K562 (cell line): ENCODE data around the gene SYNPR. TPM values are rescaled to one million over a fixed set of nuclear protein-coding genes. Genes with fewer than 3 reads are reported as not detected.

Experiments used
- ATAC-seq: fragments of 200-7000 bp; cut with Tn5 transposase; 3 replicates; pipeline ENCODE4 v1.9.1; 2020; ENCODE audit warnings: moderate library complexity
- BruUV-seq: library from RNA; stranded (reverse); fragments of 400-500 nt; replicated peaks from 2 replicates; lab custom pipeline; 2021; lab: Mats Ljungman, UMichigan
- CTCF ChIA-PET: fragments of 300-600 bp; formaldehyde crosslinking; extraction: SDS; loops from one replicate; lab custom pipeline; 2021; ENCODE audit warnings: low intra/inter-chr PET ratio; lab: Yijun Ruan, JAX
- POLR2A ChIA-PET: fragments of 300-600, 350-650 bp; sonication (Branson Sonifier 250); formaldehyde crosslinking; extraction: SDS; loops from one replicate; lab custom pipeline; 2021; ENCODE audit warnings: antibody characterized with exemption, inconsistent platforms; lab: Yijun Ruan, JAX
- DNase-seq, 4 experiments: peaks; one replicate each; pipeline versions ENCODE4 v3.0.0 to v3.0.0-alpha.2; 2011 to 2018; ENCODE audit warnings: low spot score in 3 of 4, mixed read lengths in 3 of 4; ENCODE audit errors: extremely low read depth in 1 of 4
- FAIRE-seq: peaks from 2 replicates; lab custom pipeline; 2011; peaks lifted over from hg19 to GRCh38; lab: Jason Lieb, UNC
- H2AFZ ChIP-seq: 2 replicates; pipeline ENCODE4 v1.6.0; 2011; ENCODE audit warnings: low read depth, low read length, control low read depth, inconsistent platforms
- H3K27ac ChIP-seq: fragments of 200-600 bp; 3 replicates; pipeline ENCODE4 v1.8.0; 2011; ENCODE audit warnings: low read depth, mild to moderate bottlenecking, control low read depth, inconsistent platforms, low read length, moderate library complexity, mixed read lengths; ENCODE audit errors: extremely low read depth
- H3K27me3 ChIP-seq, 2 experiments: fragments of 300-600 bp in 1 of 2; 2 replicates in 1 of 2; 3 replicates in 1 of 2; pipeline versions ENCODE4 v1.6.0 to v1.8.0; 2011; ENCODE audit warnings: inconsistent platforms in 2 of 2, low read length in 2 of 2, mild to moderate bottlenecking in 1 of 2, mixed read lengths in 1 of 2, moderate library complexity in 1 of 2; ENCODE audit not compliant: control insufficient read depth in 2 of 2, insufficient read depth in 2 of 2
- H3K36me3 ChIP-seq: fragments of 300-600 bp; 3 replicates; pipeline ENCODE4 v1.8.0; 2011; ENCODE audit warnings: mild to moderate bottlenecking, low read length, inconsistent platforms; ENCODE audit not compliant: control insufficient read depth, insufficient read depth
- H3K4me1 ChIP-seq, 2 experiments: fragments of 200-600 bp in 1 of 2; replicated peaks in 1 of 2; 2 replicates in 1 of 2; 3 replicates in 1 of 2; pipeline versions ENCODE4 v1.5.1 to v1.8.0; 2011; ENCODE audit warnings: inconsistent platforms in 2 of 2, low read length in 2 of 2, mild to moderate bottlenecking in 1 of 2, mixed read lengths in 1 of 2, moderate library complexity in 1 of 2; ENCODE audit not compliant: control insufficient read depth in 2 of 2, insufficient read depth in 2 of 2
- H3K4me2 ChIP-seq: 2 replicates; pipeline ENCODE4 v1.6.1; 2011; ENCODE audit warnings: low read length, control low read depth, inconsistent platforms, mixed read lengths; ENCODE audit not compliant: insufficient read depth
- H3K4me3 ChIP-seq: fragments of 200-600 bp; sonication (generic), shearing (Covaris generic); 2 replicates; pipeline ENCODE4 v1.5.1; 2016; ENCODE audit warnings: control low read depth, inconsistent platforms
- H3K79me2 ChIP-seq: fragments of 200-600 bp; 3 replicates; pipeline ENCODE4 v1.8.0; 2011; ENCODE audit warnings: low read length, inconsistent platforms; ENCODE audit not compliant: control insufficient read depth, insufficient read depth
- H3K9ac ChIP-seq, 2 experiments: 2 replicates each; pipeline versions ENCODE4 v1.6.0 to v1.6.1; 2011; ENCODE audit warnings: low read depth in 2 of 2, low read length in 2 of 2, control low read depth in 1 of 2, inconsistent platforms in 1 of 2, mild to moderate bottlenecking in 1 of 2, mixed read lengths in 1 of 2; ENCODE audit not compliant: insufficient read depth in 1 of 2
- H3K9me1 ChIP-seq: one replicate; pipeline ENCODE4 v1.6.0; 2011; ENCODE audit warnings: inconsistent platforms, mild to moderate bottlenecking, low read length, moderate library complexity; ENCODE audit not compliant: control insufficient read depth, insufficient read depth
- H3K9me3 ChIP-seq: replicated peaks from 2 replicates; pipeline ENCODE4 v1.5.1; 2011; ENCODE audit warnings: low read depth, low read length, inconsistent platforms; ENCODE audit not compliant: control insufficient read depth, insufficient read depth
- H4K20me1 ChIP-seq: replicated peaks from 2 replicates; pipeline ENCODE4 v1.6.1; 2011; ENCODE audit warnings: low read length, inconsistent platforms, mixed read lengths; ENCODE audit not compliant: control insufficient read depth, insufficient read depth
- SRSF7 ChIP-seq: fragments of 200-400 bp; formaldehyde crosslinking; optimal IDR thresholded peaks from 2 replicates; pipeline ENCODE3; 2017; ENCODE audit warnings: mild to moderate bottlenecking, low read depth, low read length
- TAF7 ChIP-seq: fragments of 450-650 bp; IDR thresholded peaks from 2 replicates; pipeline ENCODE4 v1.6.1; 2016; ENCODE audit warnings: missing genetic modification characterization, missing compliant biosample characterization
- TAF9B ChIP-seq: fragments of 450-650 bp; IDR thresholded peaks from 2 replicates; pipeline ENCODE4 v1.6.1; 2018; ENCODE audit warnings: mild to moderate bottlenecking; ENCODE audit not compliant: partially characterized antibody
- TOE1 ChIP-seq, 2 experiments: fragments of 450-650 bp in 1 of 2; sonication (generic) in 1 of 2; formaldehyde crosslinking in 1 of 2; IDR thresholded peaks; 2 replicates each; pipeline versions ENCODE4 v1.7.1 to v1.8.0; 2016 to 2022; ENCODE audit warnings: borderline replicate concordance in 2 of 2, mild to moderate bottlenecking in 2 of 2, antibody characterized with exemption in 1 of 2, inconsistent platforms in 1 of 2, low read depth in 1 of 2, missing genetic modification reagents in 1 of 2, moderate library complexity in 1 of 2
- ZNF644 ChIP-seq: fragments of 200-800 bp; sonication (Bioruptor generic); IDR thresholded peaks from 2 replicates; pipeline ENCODE4 v1.6.1; 2016; ENCODE audit warnings: low read depth, missing genetic modification characterization, missing compliant biosample characterization
- WGBS: fragments of 100-300 bp; shearing (Covaris generic); methylation state at CpG from one replicate; pipeline ENCODE4 v1.1.6; 2016; ENCODE audit warnings: low coverage, mixed read lengths; ENCODE audit not compliant: insufficient coverage; ENCODE audit errors: missing lambda C conversion rate; 5-methylcytosine and 5-hydroxymethylcytosine counted together
- in situ Hi-C: fragments of 300-500 bp; cut with MboI; formaldehyde crosslinking; loops from 4 replicates; pipeline ENCODE4 v1.15.0; 2018; ENCODE audit warnings: inconsistent platforms, mixed read lengths
- intact Hi-C: fragments of 100-400 bp; cut with micrococcal nuclease; formaldehyde crosslinking; loops from 2 replicates; pipeline ENCODE4 v1.14.2; 2022
- polyA plus RNA-seq, 8 experiments: library from polyadenylated mRNA; depleted of rRNA in 4 of 8; stranded (reverse) in 5 of 8; unstranded in 3 of 8; fragments of >200 nt; fragmentation: Nextera tagmentation in 2 of 8; fragmentation: Illumina TruSeq in 1 of 8; extraction: Ambion mirVana in 2 of 8; extraction: Trizol in 1 of 8; gene quantifications; 2 replicates each; pipeline versions ENCODE4 v1.2.1 to v1.2.3, GENCODE V29; 2011 to 2014; ENCODE audit warnings: inconsistent platforms in 1 of 8, missing spikeins in 1 of 8
- total RNA-seq, 7 experiments: library from RNA; depleted of rRNA in 6 of 7; stranded (reverse); fragments of >200 nt in 6 of 7; fragmentation: Illumina TruSeq in 2 of 7; extraction: Trizol in 2 of 7; gene quantifications; 2 replicates each; pipeline versions ENCODE4 v1.2.1 to v1.2.3, GENCODE V29; 2011 to 2021; ENCODE audit warnings: low replicate concordance in 1 of 7

Gene SYNPR
- total and polyA plus RNA-seq, 9 of the 15 experiments (the other 6 are each of a cell fraction or from before 2014, with no cell fraction given): not detected

GRCh38 chr3:63295806-63296205 is 17.7 kb downstream of the SYNPR start (continued):
- TF ChIP-seq TOE1 (IDR thresholded peaks at IDR 0.05; ENCODE audit: borderline replicate concordance) (no peak), TOE1 (CRISPR knock-in tag; IDR thresholded peaks at IDR 0.05; ENCODE audit: borderline replicate concordance, low read depth) (no peak)
- TF ChIP-seq, all 486 proteins: peak for 0

- no peak overlapping the region for H3K4me3 ChIP-seq
- ATAC-seq (no peak), FAIRE-seq (no peak), DNase-seq (no peak)
- H3K27me3 ChIP-seq: no peaks in the 10 kb centered on the region
- H3K79me2 ChIP-seq: no peaks in the 10 kb centered on the region
- POLR2A ChIA-PET: interaction anchor here (1.0 kb wide), 1 partner anchor 16 kb away, joined by 3 read pairs; no protein-coding TSS in a partner anchor
- no peaks in the 10 kb centered on the region for H3K36me3 ChIP-seq
- H3K9me1 ChIP-seq: no peaks in the 10 kb centered on the region
- no peak overlapping the region for H2AFZ ChIP-seq
- no TSS peak for BruUV-seq
- in situ Hi-C loops (no loop called here), intact Hi-C loops (no loop called here)
- 3% methylated on average over 4 of the region's 4 CpGs for WGBS
- H3K4me1 ChIP-seq: no peaks in the 10 kb centered on the region
- CTCF ChIA-PET: no interaction called here
- TF ChIP-seq SRSF7: no peak
- no peak for TF ChIP-seq TAF7 (tag)
- TF ChIP-seq ZNF644: no peak
- TF ChIP-seq TAF9B: no peak
- no peaks in the 10 kb centered on the region for H3K9me3 ChIP-seq
- H3K4me2 ChIP-seq: no peak overlapping the region
- no peak overlapping the region for H3K27ac ChIP-seq
- H4K20me1 ChIP-seq: no peaks in the 10 kb centered on the region
- no peak overlapping the region for H3K9ac ChIP-seq
Measured at GRCh38 chr3:63296249-63296648, 18.1 kb downstream of the SYNPR start.
